HepG2 (cell line): ENCODE results near the gene NOP58. TPM values are rescaled to one million over a fixed set of nuclear protein-coding genes. Genes with fewer than 3 reads are reported as not detected.

Experiments
- CHD4 ChIP-seq: fragments of 200-600 bp; sonication (generic); IDR thresholded peaks from 2 replicates; pipeline ENCODE4 v1.7.0; 2017; ENCODE audit warnings: mild to moderate bottlenecking, low read length, borderline replicate concordance
- GABPA ChIP-seq, 2 experiments: IDR thresholded peaks; 2 replicates each; pipeline ENCODE4 v1.6.1; 2011 to 2016; ENCODE audit warnings: low read depth in 2 of 2, low read length in 1 of 2, missing biosample characterization in 1 of 2, missing genetic modification characterization in 1 of 2
- HIVEP1 ChIP-seq: sonication (generic); formaldehyde crosslinking; IDR thresholded peaks from 2 replicates; pipeline ENCODE4 v1.4.0; 2020; ENCODE audit warnings: mild to moderate bottlenecking, missing genetic modification reagents
- HNF1A ChIP-seq, 2 experiments: sonication (generic) in 1 of 2; formaldehyde crosslinking in 1 of 2; IDR thresholded peaks; 2 replicates each; pipeline versions ENCODE4 v1.4.0 to v1.6.1; 2016 to 2020; ENCODE audit warnings: borderline replicate concordance in 1 of 2, low read depth in 1 of 2, mild to moderate bottlenecking in 1 of 2, missing genetic modification reagents in 1 of 2
- KLF15 ChIP-seq: sonication (generic); formaldehyde crosslinking; IDR thresholded peaks from 2 replicates; pipeline ENCODE4 v1.8.1; 2023; ENCODE audit warnings: borderline replicate concordance, mild to moderate bottlenecking, inconsistent platforms, missing genetic modification reagents, mixed read lengths
- KMT2B ChIP-seq: IDR thresholded peaks from 2 replicates; pipeline ENCODE4 v1.6.1; 2016; ENCODE audit warnings: missing genetic modification reagents, missing compliant biosample characterization
- MXI1 ChIP-seq: IDR thresholded peaks from 3 replicates; pipeline ENCODE4 v1.6.1; 2012; ENCODE audit warnings: low read depth, low read length, inconsistent platforms, borderline replicate concordance
- PRDM10 ChIP-seq: sonication (generic); formaldehyde crosslinking; IDR thresholded peaks from 2 replicates; pipeline ENCODE4 v1.4.0; 2020; ENCODE audit warnings: low read depth, missing genetic modification reagents
- REL ChIP-seq: sonication (generic); formaldehyde crosslinking; conservative IDR thresholded peaks from 2 replicates; pipeline ENCODE4 v1.8.0; 2022; ENCODE audit warnings: mild to moderate bottlenecking, missing genetic modification reagents, moderate library complexity
- REXO4 ChIP-seq: sonication (generic); formaldehyde crosslinking; IDR thresholded peaks from 2 replicates; pipeline ENCODE4 v1.8.0; 2022; ENCODE audit warnings: missing genetic modification reagents, mild to moderate bottlenecking, borderline replicate concordance
- SIN3A ChIP-seq: IDR thresholded peaks from 2 replicates; pipeline ENCODE4 v1.6.1; 2011; ENCODE audit warnings: low read depth, mild to moderate bottlenecking, control low read depth, low read length, borderline replicate concordance
- SNAI1 ChIP-seq: sonication (generic); formaldehyde crosslinking; IDR thresholded peaks from 2 replicates; pipeline ENCODE4 v1.5.0; 2020; ENCODE audit warnings: mild to moderate bottlenecking, missing genetic modification reagents, borderline replicate concordance
- USF2 ChIP-seq, 2 experiments: sonication (generic) in 1 of 2; formaldehyde crosslinking in 1 of 2; IDR thresholded peaks; 2 replicates each; pipeline versions ENCODE4 v1.5.1 to v1.6.1; 2011 to 2020; ENCODE audit warnings: borderline replicate concordance in 1 of 2, low read depth in 1 of 2, low read length in 1 of 2, mild to moderate bottlenecking in 1 of 2, missing genetic modification reagents in 1 of 2, moderate library complexity in 1 of 2
- ZNF136 ChIP-seq: sonication (generic); formaldehyde crosslinking; IDR thresholded peaks from 2 replicates; pipeline ENCODE4 v1.8.1; 2022; ENCODE audit warnings: low read depth, mild to moderate bottlenecking, moderate library complexity, missing genetic modification reagents
- ZSCAN29 ChIP-seq: sonication (generic); formaldehyde crosslinking; conservative IDR thresholded peaks from 2 replicates; pipeline ENCODE4 v1.4.0; 2020; ENCODE audit warnings: mild to moderate bottlenecking, missing genetic modification reagents
- polyA plus RNA-seq, 8 experiments: library from polyadenylated mRNA; depleted of rRNA in 3 of 8; stranded (reverse) in 7 of 8; unstranded in 1 of 8; fragments of >200 nt; fragmentation: Illumina TruSeq in 4 of 8; extraction: Trizol in 4 of 8; gene quantifications; 2 replicates each; pipeline versions ENCODE4 v1.2.1 to v1.2.3, GENCODE V29; 2011 to 2016; ENCODE audit warnings: low read depth in 4 of 8, missing spikeins in 1 of 8, mixed read lengths in 1 of 8; ENCODE audit not compliant: insufficient read depth in 1 of 8
- total RNA-seq, 5 experiments: library from RNA; depleted of rRNA; stranded (reverse); fragments of >200 nt; fragmentation: Illumina TruSeq; extraction: Trizol; gene quantifications; 2 replicates each; pipeline ENCODE4 v1.2.3, GENCODE V29; 2016; ENCODE audit warnings: low read depth in 1 of 5

NOP58 gene
- total and polyA plus RNA-seq, 2 of the 13 experiments (the other 11 are each of a cell fraction or from before 2014, with no cell fraction given), result 74.9 to 203 TPM

GRCh38 chr2:202238234-202239197, 27.0 kb upstream of the NOP58 start, which contains the start of gene SUMO1 (continued):
- peak; percentile 95 for TF ChIP-seq REL
- TF ChIP-seq KLF15, result peak; percentile 72; the same call in 1 of the 2 replicates
- peak; percentile 91 for TF ChIP-seq HIVEP1 (CRISPR knock-in tag)
- TF ChIP-seq HNF1A (IDR thresholded peaks at IDR 0.05; ENCODE audit: low read depth), result no peak
- TF ChIP-seq HNF1A (CRISPR knock-in tag; IDR thresholded peaks at IDR 0.05; ENCODE audit: borderline replicate concordance), result peak; percentile 64; the same call in 1 of the 2 replicates
- TF ChIP-seq REXO4, result no peak
- TF ChIP-seq KMT2B (CRISPR knock-in tag), result peak; percentile 95
- no peak for TF ChIP-seq CHD4
- no peak for TF ChIP-seq ZSCAN29 (CRISPR knock-in tag)
- peak; percentile 59; the same call in 1 of the 2 replicates for TF ChIP-seq ZNF136 (CRISPR knock-in tag)
- no peak for TF ChIP-seq USF2 (IDR thresholded peaks at IDR 0.05; ENCODE audit: low read depth, low read length)
- no peak; the same call in 1 of the 2 replicates for TF ChIP-seq USF2 (CRISPR knock-in tag; IDR thresholded peaks at IDR 0.05; ENCODE audit: borderline replicate concordance)
- peak; percentile 94 for TF ChIP-seq GABPA (IDR thresholded peaks at IDR 0.05; ENCODE audit: low read depth, low read length)
- peak; percentile 99 for TF ChIP-seq GABPA (CRISPR knock-in tag; IDR thresholded peaks at IDR 0.05; ENCODE audit: low read depth)
- TF ChIP-seq SIN3A, result peak; percentile 72; the same call in 1 of the 2 replicates
- peak; percentile 92 for TF ChIP-seq SNAI1 (CRISPR knock-in tag)
- no peak for TF ChIP-seq PRDM10 (CRISPR knock-in tag)
- no peak; the same call in 2 of the 3 replicates for TF ChIP-seq MXI1
